Mesendoderm (in vitro differentiated cells): Measurements from ENCODE around the gene DEPDC1.
"Not testable (repeated sequence)": the region's sequence is repeated elsewhere in the genome, so short reads cannot be mapped to it uniquely, and the experiment has no call there.

Source experiments
- DNase-seq: peaks from one replicate; pipeline ENCODE4 v3.0.0; 2013
- H2AK5ac ChIP-seq: 2 replicates; pipeline ENCODE4 v1.6.1; 2013; ENCODE audit warnings: low read length, inconsistent platforms
- H2BK120ac ChIP-seq: 2 replicates; pipeline ENCODE4 v1.6.1; 2013; ENCODE audit warnings: low read depth, mild to moderate bottlenecking, low read length, moderate library complexity, mixed read lengths
- H2BK15ac ChIP-seq: replicated peaks from 2 replicates; pipeline ENCODE4 v1.6.1; 2013; ENCODE audit warnings: low read depth, mild to moderate bottlenecking, moderate library complexity
- H2BK5ac ChIP-seq: 2 replicates; pipeline ENCODE4 v1.6.1; 2013; ENCODE audit warnings: low read length, inconsistent platforms
- H3K18ac ChIP-seq: 2 replicates; pipeline ENCODE4 v1.6.1; 2013; ENCODE audit warnings: mild to moderate bottlenecking, low read length, mixed read lengths
- H3K23ac ChIP-seq: one replicate; pipeline ENCODE4 v1.6.1; 2013; ENCODE audit warnings: low read length
- H3K27ac ChIP-seq: 2 replicates; pipeline ENCODE4 v1.5.1; 2013; ENCODE audit warnings: low read depth, mild to moderate bottlenecking, inconsistent platforms, low read length, moderate library complexity
- H3K27me3 ChIP-seq: 2 replicates; pipeline ENCODE4 v1.6.1; 2013; ENCODE audit warnings: low read length, control low read depth, mild to moderate bottlenecking, inconsistent platforms; ENCODE audit not compliant: insufficient read depth, poor library complexity
- H3K36me3 ChIP-seq: 2 replicates; pipeline ENCODE4 v1.6.1; 2013; ENCODE audit warnings: low read length, inconsistent platforms; ENCODE audit not compliant: control insufficient read depth, insufficient read depth
- H3K4ac ChIP-seq: one replicate; pipeline ENCODE4 v1.6.1; 2013; ENCODE audit warnings: low read depth, mild to moderate bottlenecking, low read length, moderate library complexity
- H3K4me1 ChIP-seq: 2 replicates; pipeline ENCODE4 v1.6.1; 2013; ENCODE audit warnings: low read depth, low read length, inconsistent platforms; ENCODE audit not compliant: control insufficient read depth
- H3K4me2 ChIP-seq: 2 replicates; pipeline ENCODE4 v1.6.1; 2013; ENCODE audit warnings: low read length
- H3K4me3 ChIP-seq: 2 replicates; pipeline ENCODE4 v1.5.1; 2013; ENCODE audit warnings: mild to moderate bottlenecking, low read length
- H3K56ac ChIP-seq: one replicate; pipeline ENCODE4 v1.6.1; 2013; ENCODE audit warnings: low read length
- H3K79me1 ChIP-seq: 2 replicates; pipeline ENCODE4 v1.6.1; 2013; ENCODE audit warnings: low read length, inconsistent platforms
- H3K79me2 ChIP-seq: 2 replicates; pipeline ENCODE4 v1.6.1; 2013; ENCODE audit warnings: mild to moderate bottlenecking, low read length; ENCODE audit not compliant: control insufficient read depth, insufficient read depth
- H3K9ac ChIP-seq: 2 replicates; pipeline ENCODE4 v1.6.1; 2013; ENCODE audit warnings: low read length, inconsistent platforms
- H4K5ac ChIP-seq: one replicate; pipeline ENCODE4 v1.6.1; 2013; ENCODE audit warnings: low read length
- H4K8ac ChIP-seq: one replicate; pipeline ENCODE4 v1.6.1; 2013; ENCODE audit warnings: low read depth, mild to moderate bottlenecking, control low read depth, low read length, moderate library complexity
- WGBS: extraction: QIAGEN DNeasy Blood & Tissue Kit; methylation state at CpG from one replicate; pipeline ENCODE4 v1.1.7; 2013; ENCODE audit warnings: low lambda C conversion rate, missing lambda C conversion rate; ENCODE audit not compliant: insufficient coverage; ENCODE audit errors: extremely low coverage; 5-methylcytosine and 5-hydroxymethylcytosine counted together

DEPDC1 gene

GRCh38 chr1:68495968-68496679 is 758 bp downstream of the DEPDC1 start:
- H3K27me3 ChIP-seq: no peaks in the 10 kb centered on the region
- no peak overlapping the region for H2AK5ac ChIP-seq
- H3K9ac ChIP-seq: peak overlapping the region; percentile 98
- no peak overlapping the region for H4K5ac ChIP-seq
- peak overlapping the region; percentile 98 for H3K56ac ChIP-seq
- DNase-seq: peak; percentile 21
- H3K23ac ChIP-seq: no peak overlapping the region
- peak overlapping the region; percentile 13 for H3K27ac ChIP-seq
- peaks cover 11% of the 10 kb centered on the region for H3K79me2 ChIP-seq
- H3K4me3 ChIP-seq: peak overlapping the region; percentile 74
- peaks cover 4% of the 10 kb centered on the region for H3K79me1 ChIP-seq
- WGBS: no CpG with 5 or more reads among the region's 21 CpGs
- no peaks in the 10 kb centered on the region for H3K36me3 ChIP-seq
- H2BK15ac ChIP-seq: no peak overlapping the region
- H2BK120ac ChIP-seq: no peak overlapping the region
- H3K18ac ChIP-seq: peak overlapping the region; percentile 65
- H4K8ac ChIP-seq: no peak overlapping the region
- peak overlapping the region; percentile 72 for H3K4me2 ChIP-seq
- H3K4ac ChIP-seq: peak overlapping the region; percentile 94
- H3K4me1 ChIP-seq: peaks cover 4% of the 10 kb centered on the region
- H2BK5ac ChIP-seq: no peak overlapping the region

GRCh38 chr1:68495532-68495931 is 1.4 kb downstream of the DEPDC1 start:
- Histone ChIP-seq H2BK120ac (no peak overlapping the region), H3K79me2 (peaks cover 11% of the 10 kb centered on the region), H3K36me3 (peaks cover 1% of the 10 kb centered on the region), H3K79me1 (peaks cover 4% of the 10 kb centered on the region), H4K8ac (no peak overlapping the region), H2BK15ac (no peak overlapping the region), H3K4me3 (no peak overlapping the region), H3K4me2 (peak overlapping the region; percentile 72), H3K56ac (no peak overlapping the region), H3K9ac (peak overlapping the region; percentile 98), H3K27ac (no peak overlapping the region), H3K4ac (no peak overlapping the region), H3K18ac (no peak overlapping the region), H2AK5ac (no peak overlapping the region), H4K5ac (no peak overlapping the region), H3K4me1 (peaks cover 4% of the 10 kb centered on the region), H3K23ac (no peak overlapping the region), H2BK5ac (no peak overlapping the region), H3K27me3 (no peaks in the 10 kb centered on the region)
- peak; percentile 12 for DNase-seq
- WGBS: no CpG with 5 or more reads among the region's 3 CpGs

GRCh38 chr1:68493193-68493592 is 3.7 kb downstream of the DEPDC1 start:
- H3K27me3 ChIP-seq: no peaks in the 10 kb centered on the region
- H2BK5ac ChIP-seq: no peak overlapping the region
- H3K27ac ChIP-seq: no peak overlapping the region
- no peak overlapping the region for H3K23ac ChIP-seq
- H3K4me1 ChIP-seq: peaks cover 4% of the 10 kb centered on the region
- no peak overlapping the region for H3K18ac ChIP-seq
- no peak overlapping the region for H2BK15ac ChIP-seq
- no peak overlapping the region for H3K4me3 ChIP-seq
- H3K4ac ChIP-seq: no peak overlapping the region
- H4K8ac ChIP-seq: no peak overlapping the region
- H3K79me1 ChIP-seq: peaks cover 8% of the 10 kb centered on the region
- DNase-seq: no peak
- H2AK5ac ChIP-seq: no peak overlapping the region
- no peak overlapping the region for H4K5ac ChIP-seq
- no peak overlapping the region for H3K56ac ChIP-seq
- peaks cover 11% of the 10 kb centered on the region for H3K79me2 ChIP-seq
- WGBS: no CpG with 5 or more reads among the region's 2 CpGs
- H3K9ac ChIP-seq: no peak overlapping the region
- peaks cover 1% of the 10 kb centered on the region for H3K36me3 ChIP-seq
- no peak overlapping the region for H2BK120ac ChIP-seq
- H3K4me2 ChIP-seq: no peak overlapping the region

GRCh38 chr1:68492255-68492654 is 4.6 kb downstream of the DEPDC1 start:
- H3K27me3 ChIP-seq, H3K4ac ChIP-seq, H3K9ac ChIP-seq, H3K4me3 ChIP-seq, H3K18ac ChIP-seq, H3K4me2 ChIP-seq, H3K27ac ChIP-seq, H3K36me3 ChIP-seq, H3K56ac ChIP-seq, H4K8ac ChIP-seq, H4K5ac ChIP-seq, H2BK5ac ChIP-seq, H2BK120ac ChIP-seq, H3K4me1 ChIP-seq, H3K23ac ChIP-seq, H2AK5ac ChIP-seq, H2BK15ac ChIP-seq, H3K79me1 ChIP-seq, DNase-seq: not testable (repeated sequence)
- no CpG with 5 or more reads among the region's 6 CpGs for WGBS
- H3K79me2 ChIP-seq: peaks cover 11% of the 10 kb centered on the region

- Histone ChIP-seq H2AK5ac (no peak overlapping the region), H3K36me3 (peaks cover 3% of the 10 kb centered on the region), H3K4ac (no peak overlapping the region), H3K79me2 (no peaks in the 10 kb centered on the region), H3K79me1 (peaks cover 3% of the 10 kb centered on the region), H3K56ac (no peak overlapping the region), H2BK120ac (no peak overlapping the region), H3K18ac (no peak overlapping the region), H3K9ac (no peak overlapping the region), H4K8ac (no peak overlapping the region), H3K23ac (no peak overlapping the region), H3K4me1 (no peaks in the 10 kb centered on the region), H3K4me3 (no peak overlapping the region), H3K27me3 (no peaks in the 10 kb centered on the region), H3K27ac (no peak overlapping the region), H3K4me2 (no peak overlapping the region), H2BK15ac (no peak overlapping the region), H2BK5ac (no peak overlapping the region), H4K5ac (no peak overlapping the region)
- no peak for DNase-seq
- WGBS: no CpG with 5 or more reads among the region's 2 CpGs
Observed at GRCh38 chr1:68490046-68490651, 6.7 kb downstream of the DEPDC1 start.
